HG03135 (cell line): ENCODE measurements around the gene VGLL2.
"Not testable (repeated sequence)": the region's sequence is repeated elsewhere in the genome, so short reads cannot be mapped to it uniquely, and the experiment has no call there.

Experiments
- ATAC-seq: cut with Tn5 transposase; IDR thresholded peaks from one replicate; pipeline ENCODE4 v1.9.1; 2021; ENCODE audit warnings: mild to moderate bottlenecking, moderate library complexity; ENCODE audit not compliant: unreplicated experiment

The VGLL2 gene

GRCh38 chr6:117265410-117266256, at the start of gene VGLL2:
VGLL2 (plus strand) TSS chr6:117265558; CDS start chr6:117265764, 206 bp downstream.
- ATAC-seq, result no peak

GRCh38 chr6:117222861-117223260, 42.5 kb upstream of the VGLL2 start:
- ATAC-seq, result no peak

- ATAC-seq, result no peak
These were observed 38.6 kb upstream of the VGLL2 start for GRCh38 chr6:117226778-117227177.

- ATAC-seq, result no peak
These were observed 38.0 kb upstream of the VGLL2 start for GRCh38 chr6:117227245-117227962.

GRCh38 chr6:117228202-117228601, 37.2 kb upstream of the VGLL2 start:
- ATAC-seq, result no peak

GRCh38 chr6:117229870-117230269, 35.5 kb upstream of the VGLL2 start:
- ATAC-seq, result no peak

GRCh38 chr6:117231466-117231865, 33.9 kb upstream of the VGLL2 start:
- ATAC-seq, result no peak

GRCh38 chr6:117232196-117232595, 33.2 kb upstream of the VGLL2 start:
- ATAC-seq, result no peak

GRCh38 chr6:117233145-117233544, 32.2 kb upstream of the VGLL2 start:
- no peak for ATAC-seq

GRCh38 chr6:117237561-117237960, 27.8 kb upstream of the VGLL2 start:
- no peak for ATAC-seq

- not testable (repeated sequence) for ATAC-seq
These were observed 20.8 kb upstream of the VGLL2 start for GRCh38 chr6:117244571-117244970.

- ATAC-seq, result not testable (repeated sequence)
These were observed 20.4 kb upstream of the VGLL2 start for GRCh38 chr6:117244979-117245378.

GRCh38 chr6:117253785-117254184, 11.6 kb upstream of the VGLL2 start:
- no peak for ATAC-seq

GRCh38 chr6:117262799-117263198, 2.6 kb upstream of the VGLL2 start:
- ATAC-seq, result no peak

GRCh38 chr6:117263353-117263927, 1.9 kb upstream of the VGLL2 start:
- ATAC-seq, result no peak

GRCh38 chr6:117264369-117264691, 1.0 kb upstream of the VGLL2 start:
- no peak for ATAC-seq

- ATAC-seq, result peak; percentile 49
These were observed 507 bp upstream of the VGLL2 start for GRCh38 chr6:117264692-117265409.

GRCh38 chr6:117266257-117267053, 1.1 kb downstream of the VGLL2 start:
- no peak for ATAC-seq

GRCh38 chr6:117267054-117267347, 1.6 kb downstream of the VGLL2 start:
- ATAC-seq, result no peak

GRCh38 chr6:117267766-117268534, 2.6 kb downstream of the VGLL2 start:
- no peak for ATAC-seq
